ENCODE data around the gene PSG11.
"Not testable (repeated sequence)": the region's sequence is repeated elsewhere in the genome, so short reads cannot be mapped to it uniquely, and the experiment has no call there.

Gene PSG11

GRCh38 chr19:42989186-42989585, 37.1 kb downstream of the PSG11 start:
- DNase-seq (ENCODE audit: low read depth in 2 of 2): not testable (repeated sequence)

GRCh38 chr19:42988206-42988605, 38.1 kb downstream of the PSG11 start:
- DNase-seq (ENCODE audit: low read depth in 2 of 2): not testable (repeated sequence)

DNA sequence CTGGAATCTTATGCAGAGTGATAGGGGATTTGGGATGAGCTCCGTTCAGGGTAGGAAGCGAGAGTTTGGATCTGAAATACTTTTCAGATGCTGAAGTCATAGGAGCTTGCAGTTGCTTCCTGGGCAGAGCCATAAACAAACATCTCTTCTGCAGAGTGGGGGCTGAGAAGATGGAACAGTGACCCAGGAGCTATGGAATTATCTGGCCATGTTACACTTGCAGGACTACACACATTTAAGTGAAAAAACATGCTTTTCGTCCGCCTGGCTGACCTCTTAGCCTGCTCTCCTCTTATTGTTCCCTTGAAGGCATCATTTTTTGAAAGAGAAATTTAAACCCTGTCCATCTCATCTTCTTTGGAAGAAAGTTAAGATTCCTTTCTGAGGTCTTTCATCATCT, 40.7 kb downstream of the PSG11 start:
- DNase-seq (ENCODE audit: low read depth in 2 of 2): no peak

GRCh38 chr19:42982111-42982510, 44.2 kb downstream of the PSG11 start:
- not testable (repeated sequence) for DNase-seq (ENCODE audit: low read depth in 2 of 2)

- not testable (repeated sequence) for DNase-seq (ENCODE audit: low read depth in 2 of 2)
Observed at GRCh38 chr19:42971451-42971850, 54.8 kb downstream of the PSG11 start.

- DNase-seq (ENCODE audit: low read depth in 2 of 2): no peak
Observed at GRCh38 chr19:42965176-42965575, 61.1 kb downstream of the PSG11 start.

DNA sequence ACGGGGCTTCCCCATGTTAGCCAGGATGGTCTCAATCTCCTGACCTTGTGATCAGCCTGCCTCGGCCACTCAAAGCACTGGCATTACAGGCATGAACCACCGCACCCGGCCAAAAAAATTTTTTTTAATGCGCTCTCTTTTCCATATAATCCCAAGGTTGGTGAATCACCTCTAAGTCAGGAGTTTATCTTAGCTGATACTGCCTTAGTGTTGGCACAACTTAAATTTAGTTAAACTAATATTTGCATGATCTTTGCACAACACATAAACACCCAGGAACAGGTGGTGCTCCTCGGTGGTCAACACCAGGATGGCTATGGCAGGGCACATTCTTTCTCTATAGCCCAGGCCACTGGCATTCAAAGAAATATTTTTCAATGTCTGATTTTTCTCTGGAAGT, 65.2 kb downstream of the PSG11 start:
- no peak for DNase-seq (ENCODE audit: low read depth in 2 of 2)

Data from stimulated activated CD4-positive, alpha-beta T cell treated with anti-CD3 and anti-CD28 coated beads, Interleukin-12 subunit alpha, Interleukin-12 subunit beta, amount 100 ng/mL, for 24 hours (primary cell).